Uterus (tissue), 2 donors: Measurements from ENCODE around the gene GATB.

Source experiments
- CTCF ChIP-seq, 4 experiments: fragments of 200-600 bp in 2 of 4; fragments of 450-650 bp in 2 of 4; sonication (generic) in 2 of 4; IDR thresholded peaks; one replicate each; pipeline ENCODE4 v1.5.1; 2016 to 2019; ENCODE audit warnings: antibody characterized with exemption in 4 of 4, mild to moderate bottlenecking in 2 of 4, moderate library complexity in 1 of 4
- POLR2A ChIP-seq, 2 donors: fragments of 450-650 bp; IDR thresholded peaks; one replicate each; pipeline ENCODE4 v1.6.1; 2016; ENCODE audit warnings: antibody characterized with exemption in 2 of 2, mild to moderate bottlenecking in 1 of 2, moderate library complexity in 1 of 2

GRCh38 chr4:151641983-151642382 is 118.8 kb downstream of the GATB start:
- no peak for TF ChIP-seq CTCF (IDR thresholded peaks at IDR 0.05)
- TF ChIP-seq POLR2A (IDR thresholded peaks at IDR 0.05), result no peak
